ENCODE data around the gene CPXM2.
"Not testable (repeated sequence)": the region's sequence is repeated elsewhere in the genome, so short reads cannot be mapped to it uniquely, and the experiment has no call there.

DNA sequence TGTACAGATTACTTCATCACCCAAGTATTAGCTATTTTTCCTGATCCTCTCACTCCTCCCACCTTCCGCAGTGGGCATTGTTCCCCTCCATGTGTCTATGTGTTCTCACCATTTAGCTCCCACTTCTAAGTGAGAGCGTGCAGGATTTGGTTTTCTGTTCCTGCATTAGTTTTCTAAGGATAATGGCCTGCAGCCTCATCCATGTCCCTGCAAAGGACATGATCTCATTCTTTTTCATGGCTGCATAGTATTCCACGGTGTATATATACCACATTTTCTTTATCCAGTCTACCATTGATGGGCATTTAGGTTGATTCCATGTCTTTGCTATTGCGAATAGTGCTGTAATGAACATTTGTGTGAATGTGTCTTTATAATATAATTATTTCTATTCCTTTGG lies 154.7 kb downstream of the CPXM2 start:
- TF ChIP-seq EZH2 (IDR thresholded peaks at IDR 0.05; ENCODE audit: borderline replicate concordance); CTCF (IDR thresholded peaks at IDR 0.05; ENCODE audit: poor library complexity): not testable (repeated sequence)
